Suprapubic skin (tissue), 4 donors: ENCODE results near the gene MUC4. TPM values are rescaled to one million over a fixed set of nuclear protein-coding genes. Genes with fewer than 3 reads are reported as not detected.

Experiments
- DNase-seq, 2 donors: peaks; one replicate each; pipeline ENCODE4 v3.0.0-alpha.2; 2019; ENCODE audit warnings: low spot score in 2 of 2
- H3K27ac ChIP-seq: fragments of 200-600 bp; sonication (generic); one replicate; pipeline ENCODE4 v1.5.1; 2019
- H3K27me3 ChIP-seq: fragments of 200-600 bp; sonication (generic); one replicate; pipeline ENCODE4 v1.5.1; 2019
- H3K36me3 ChIP-seq: fragments of 200-600 bp; sonication (generic); one replicate; pipeline ENCODE4 v1.5.1; 2019
- H3K4me1 ChIP-seq: fragments of 200-600 bp; sonication (generic); one replicate; pipeline ENCODE4 v1.5.1; 2019
- H3K4me3 ChIP-seq: fragments of 200-600 bp; sonication (generic); one replicate; pipeline ENCODE4 v1.5.1; 2019; ENCODE audit warnings: mild to moderate bottlenecking
- H3K9me3 ChIP-seq: fragments of 200-600 bp; sonication (generic); one replicate; pipeline ENCODE4 v1.5.1; 2019
- EP300 ChIP-seq: sonication (generic); formaldehyde crosslinking; IDR thresholded peaks from one replicate; pipeline ENCODE4 v1.6.1; 2017; ENCODE audit warnings: antibody characterized with exemption
- POLR2A ChIP-seq, 2 donors: fragments of 450-650 bp; IDR thresholded peaks; one replicate each; pipeline ENCODE4 v1.6.1; 2017; ENCODE audit warnings: antibody characterized with exemption in 2 of 2, mild to moderate bottlenecking in 2 of 2, moderate library complexity in 2 of 2
- POLR2AphosphoS5 ChIP-seq, 3 donors: sonication (generic); formaldehyde crosslinking; IDR thresholded peaks; one replicate each; pipeline ENCODE4 v1.6.1; 2017; ENCODE audit warnings: antibody characterized with exemption in 3 of 3
- WGBS: methylation state at CpG from one replicate; pipeline ENCODE4 v1.1.5; 2018; 5-methylcytosine and 5-hydroxymethylcytosine counted together
- total RNA-seq, 4 donors: library from RNA; depleted of rRNA; stranded (reverse); fragments of >200 nt; gene quantifications; one replicate each; pipeline ENCODE4 v1.1.0, GENCODE V29; 2016
- TF ChIP-seq, protein P1 (sequence below), 2 donors: fragments of 200-600 bp in 1 of 2; fragments of 450-650 bp in 1 of 2; sonication (generic) in 1 of 2; IDR thresholded peaks; one replicate each; pipeline ENCODE4 v1.5.1; 2016 to 2019; ENCODE audit warnings: antibody characterized with exemption in 2 of 2, mild to moderate bottlenecking in 1 of 2, moderate library complexity in 1 of 2

Gene MUC4
- total RNA-seq, 4 donors from 2014 or later: not detected

DNA sequence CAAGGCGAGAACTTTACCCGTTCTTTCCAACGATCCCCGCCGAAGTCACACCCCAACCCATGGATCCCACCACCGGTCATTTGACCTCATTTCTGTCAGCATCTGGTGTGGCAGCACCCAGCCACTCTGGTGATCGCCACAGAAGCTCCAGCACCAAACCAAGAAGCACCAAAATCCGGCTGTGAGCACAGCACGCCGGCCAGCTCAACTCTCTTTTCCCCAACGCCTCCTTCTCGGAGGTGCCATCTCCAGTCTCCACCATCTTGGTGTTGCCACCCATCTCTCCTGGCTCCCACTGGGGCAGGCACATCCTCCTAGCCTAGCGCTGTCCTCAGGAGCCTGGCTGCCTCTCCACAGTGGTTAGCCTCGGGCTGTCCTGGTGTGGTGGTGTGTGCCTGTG, 6.5 kb downstream of the MUC4 start:
- Histone ChIP-seq H3K27me3 (peaks cover 33% of the 10 kb centered on the region), H3K9me3 (no peaks in the 10 kb centered on the region), H3K27ac (no peak overlapping the region), H3K4me1 (peaks cover 11% of the 10 kb centered on the region), H3K36me3 (no peaks in the 10 kb centered on the region), H3K4me3 (no peak overlapping the region)
- TF ChIP-seq, protein P1, sequence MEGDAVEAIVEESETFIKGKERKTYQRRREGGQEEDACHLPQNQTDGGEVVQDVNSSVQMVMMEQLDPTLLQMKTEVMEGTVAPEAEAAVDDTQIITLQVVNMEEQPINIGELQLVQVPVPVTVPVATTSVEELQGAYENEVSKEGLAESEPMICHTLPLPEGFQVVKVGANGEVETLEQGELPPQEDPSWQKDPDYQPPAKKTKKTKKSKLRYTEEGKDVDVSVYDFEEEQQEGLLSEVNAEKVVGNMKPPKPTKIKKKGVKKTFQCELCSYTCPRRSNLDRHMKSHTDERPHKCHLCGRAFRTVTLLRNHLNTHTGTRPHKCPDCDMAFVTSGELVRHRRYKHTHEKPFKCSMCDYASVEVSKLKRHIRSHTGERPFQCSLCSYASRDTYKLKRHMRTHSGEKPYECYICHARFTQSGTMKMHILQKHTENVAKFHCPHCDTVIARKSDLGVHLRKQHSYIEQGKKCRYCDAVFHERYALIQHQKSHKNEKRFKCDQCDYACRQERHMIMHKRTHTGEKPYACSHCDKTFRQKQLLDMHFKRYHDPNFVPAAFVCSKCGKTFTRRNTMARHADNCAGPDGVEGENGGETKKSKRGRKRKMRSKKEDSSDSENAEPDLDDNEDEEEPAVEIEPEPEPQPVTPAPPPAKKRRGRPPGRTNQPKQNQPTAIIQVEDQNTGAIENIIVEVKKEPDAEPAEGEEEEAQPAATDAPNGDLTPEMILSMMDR (IDR thresholded peaks at IDR 0.05): no peak
- TF ChIP-seq POLR2AphosphoS5 (IDR thresholded peaks at IDR 0.05): no peak
- TF ChIP-seq EP300: no peak
- TF ChIP-seq POLR2A (IDR thresholded peaks at IDR 0.05): no peak
- no peak for DNase-seq
- WGBS: 93% methylated on average over 14 of the region's 14 CpGs

DNA sequence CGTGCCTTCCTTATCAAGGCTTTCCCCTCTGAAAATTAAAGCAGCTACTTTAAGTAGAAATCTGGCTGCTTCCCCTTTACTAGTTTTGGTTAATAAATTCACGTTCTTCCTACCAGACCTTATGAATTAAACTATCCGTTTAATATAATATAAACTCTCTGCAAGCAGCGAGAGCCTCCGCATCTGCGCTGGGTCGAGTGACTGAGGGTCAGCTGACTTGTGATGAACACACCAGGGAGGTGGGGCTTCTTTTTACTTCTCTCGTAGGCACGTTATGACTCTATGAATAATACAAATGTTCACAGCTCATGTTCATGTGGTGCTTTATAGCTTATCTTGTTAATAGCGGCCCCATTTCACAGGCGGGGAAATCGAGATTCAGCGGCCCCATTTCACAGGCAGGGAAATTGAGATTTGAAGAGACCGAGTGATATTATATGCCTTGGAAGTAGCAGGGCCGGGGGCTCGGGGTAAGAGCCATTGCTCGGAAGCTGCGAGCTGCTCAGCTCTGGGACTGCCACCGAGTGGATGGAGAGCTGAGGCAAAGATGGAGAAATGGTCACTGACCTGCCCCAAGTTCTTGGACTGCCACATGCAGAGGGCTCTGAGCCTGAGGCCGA, 8.3 kb downstream of the MUC4 start:
- Histone ChIP-seq H3K27ac (no peak overlapping the region), H3K4me3 (no peak overlapping the region)
- WGBS: 70% methylated on average over 20 of the region's 20 CpGs

GRCh38 chr3:195802795-195803194, 8.9 kb downstream of the MUC4 start:
- peaks cover 11% of the 10 kb centered on the region for H3K4me1 ChIP-seq
- WGBS: 24% methylated on average over 9 of the region's 9 CpGs
- H3K36me3 ChIP-seq: no peaks in the 10 kb centered on the region
- DNase-seq: no peak
- H3K27me3 ChIP-seq: peaks cover 34% of the 10 kb centered on the region
- H3K9me3 ChIP-seq: no peaks in the 10 kb centered on the region
- H3K4me3 ChIP-seq: no peak overlapping the region
- no peak overlapping the region for H3K27ac ChIP-seq
- TF ChIP-seq POLR2AphosphoS5 (IDR thresholded peaks at IDR 0.05): no peak
- no peak for TF ChIP-seq EP300
- TF ChIP-seq, protein P1 (IDR thresholded peaks at IDR 0.05): no peak
- TF ChIP-seq POLR2A (IDR thresholded peaks at IDR 0.05): no peak

More for the DNA sequence above, 8.3 kb downstream of the MUC4 start:
- peaks cover 11% of the 10 kb centered on the region for H3K4me1 ChIP-seq
- no peaks in the 10 kb centered on the region for H3K9me3 ChIP-seq
- H3K36me3 ChIP-seq: no peaks in the 10 kb centered on the region
- peaks cover 34% of the 10 kb centered on the region for H3K27me3 ChIP-seq
- peak in 1 of 2 donors; percentile 62 for DNase-seq
- no peak for TF ChIP-seq EP300
- TF ChIP-seq POLR2AphosphoS5 (IDR thresholded peaks at IDR 0.05): no peak
- TF ChIP-seq, protein P1 (IDR thresholded peaks at IDR 0.05): no peak
- no peak for TF ChIP-seq POLR2A (IDR thresholded peaks at IDR 0.05)

DNA sequence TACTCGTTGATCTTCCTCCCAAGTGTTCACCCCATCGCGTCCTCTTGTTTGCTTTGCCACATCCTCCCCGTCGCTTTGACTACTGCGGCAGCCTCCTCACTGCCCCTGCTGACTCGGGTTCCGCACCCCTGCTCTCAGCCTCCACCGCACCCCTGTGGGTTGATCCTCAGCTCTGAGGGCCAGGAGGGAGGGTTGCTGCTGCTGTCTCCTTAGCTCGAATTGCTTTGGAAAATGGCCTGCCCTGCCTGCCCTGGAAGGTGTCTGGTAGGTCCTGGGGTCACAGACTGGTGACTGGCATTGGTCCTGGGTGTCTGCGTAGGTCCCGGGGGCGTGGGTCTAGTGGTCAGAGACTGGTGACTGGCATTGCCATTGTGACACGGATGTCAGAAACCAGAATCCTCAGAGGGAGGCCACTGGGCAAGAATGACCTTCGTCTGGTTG, 9.4 kb downstream of the MUC4 start:
- TF ChIP-seq POLR2AphosphoS5 (IDR thresholded peaks at IDR 0.05): no peak
- no peak for TF ChIP-seq POLR2A (IDR thresholded peaks at IDR 0.05)
- TF ChIP-seq EP300: no peak
- TF ChIP-seq, protein P1 (IDR thresholded peaks at IDR 0.05): no peak
- Histone ChIP-seq H3K9me3 (no peaks in the 10 kb centered on the region), H3K4me3 (no peak overlapping the region), H3K36me3 (no peaks in the 10 kb centered on the region), H3K27me3 (peaks cover 34% of the 10 kb centered on the region), H3K27ac (no peak overlapping the region), H3K4me1 (peaks cover 11% of the 10 kb centered on the region)
- peak in 1 of 2 donors; percentile 68 for DNase-seq
- WGBS: 52% methylated on average over 10 of the region's 15 CpGs

GRCh38 chr3:195801251-195802183, 10.2 kb downstream of the MUC4 start:
- TF ChIP-seq, protein P1 (IDR thresholded peaks at IDR 0.05): no peak
- no peak for TF ChIP-seq EP300
- TF ChIP-seq POLR2A (IDR thresholded peaks at IDR 0.05): no peak
- TF ChIP-seq POLR2AphosphoS5 (IDR thresholded peaks at IDR 0.05): no peak
- peaks cover 11% of the 10 kb centered on the region for H3K4me1 ChIP-seq
- WGBS: 67% methylated on average over 35 of the region's 35 CpGs
- no peak overlapping the region for H3K4me3 ChIP-seq
- H3K9me3 ChIP-seq: no peaks in the 10 kb centered on the region
- no peak for DNase-seq
- H3K27ac ChIP-seq: no peak overlapping the region
- peaks cover 34% of the 10 kb centered on the region for H3K27me3 ChIP-seq
- H3K36me3 ChIP-seq: no peaks in the 10 kb centered on the region
